RKO (cell line): ENCODE data around the gene GRID1.

Experiments used
- DNase-seq: peaks from one replicate; pipeline ENCODE4 v3.0.0-alpha.2; 2016; ENCODE audit warnings: low spot score

Gene GRID1

GRCh38 chr10:86291616-86292340, 74.8 kb downstream of the GRID1 start:
- no peak for DNase-seq

GRCh38 chr10:86290933-86291615, 75.5 kb downstream of the GRID1 start:
- DNase-seq = no peak

- no peak for DNase-seq
Measured at GRCh38 chr10:86289577-86289868, 77.1 kb downstream of the GRID1 start.

- DNase-seq = no peak
Measured at GRCh38 chr10:86288695-86289576, 77.7 kb downstream of the GRID1 start.

- no peak for DNase-seq
Measured at GRCh38 chr10:86287966-86288579, 78.5 kb downstream of the GRID1 start.

GRCh38 chr10:86287110-86287793, 79.3 kb downstream of the GRID1 start:
- no peak for DNase-seq

- DNase-seq = no peak
Measured at GRCh38 chr10:86286236-86287109, 80.1 kb downstream of the GRID1 start.

GRCh38 chr10:86285136-86285790, 81.3 kb downstream of the GRID1 start:
- DNase-seq = no peak

GRCh38 chr10:86284355-86285105, 82.1 kb downstream of the GRID1 start:
- no peak for DNase-seq

GRCh38 chr10:86283466-86284287, 82.9 kb downstream of the GRID1 start:
- no peak for DNase-seq

GRCh38 chr10:86282664-86283465, 83.7 kb downstream of the GRID1 start:
- no peak for DNase-seq

- no peak for DNase-seq
Measured at GRCh38 chr10:86281396-86281795, 85.2 kb downstream of the GRID1 start.

GRCh38 chr10:86269332-86269731, 97.3 kb downstream of the GRID1 start:
- DNase-seq = no peak

GRCh38 chr10:86267286-86268195, 99.1 kb downstream of the GRID1 start:
- DNase-seq = no peak

GRCh38 chr10:86266446-86267242, 100.0 kb downstream of the GRID1 start:
- DNase-seq = no peak

- no peak for DNase-seq
Measured at GRCh38 chr10:86265895-86266259, 100.7 kb downstream of the GRID1 start.
